PC-3 (cell line): ENCODE measurements around the gene SEC14L3.

ENCODE experiments used
- CTCF ChIP-seq: fragments of 300-600 bp; sonication (generic); conservative IDR thresholded peaks from 2 replicates; pipeline ENCODE4 v1.5.1; 2017; ENCODE audit warnings: antibody characterized with exemption, low read depth, mild to moderate bottlenecking, low read length
- EZH2 ChIP-seq: fragments of 300-600 bp; sonication (generic); IDR thresholded peaks from one replicate; pipeline ENCODE4 v1.6.1; 2017; ENCODE audit warnings: antibody characterized with exemption, mild to moderate bottlenecking, low read length; ENCODE audit not compliant: unreplicated experiment

- TF ChIP-seq CTCF (no peak), EZH2 (no peak)
Measured at GRCh38 chr22:30455075-30455840, 16.6 kb downstream of the SEC14L3 start.
